NB4 (cell line): ENCODE data around the gene KLHL25.

Experiments used
- POLR2A ChIP-seq: IDR thresholded peaks from 2 replicates; pipeline ENCODE4 v1.6.1; 2011; ENCODE audit warnings: mild to moderate bottlenecking; ENCODE audit not compliant: insufficient read length; ENCODE audit errors: extremely low read depth
- TF ChIP-seq, protein P1 (sequence below): IDR thresholded peaks from one replicate; pipeline ENCODE4 v1.5.1; 2012; ENCODE audit warnings: low read depth, low read length
- TF ChIP-seq, protein P2 (sequence below): IDR thresholded peaks from 2 replicates; pipeline ENCODE4 v1.6.1; 2011; ENCODE audit warnings: low read depth, low read length

DNA sequence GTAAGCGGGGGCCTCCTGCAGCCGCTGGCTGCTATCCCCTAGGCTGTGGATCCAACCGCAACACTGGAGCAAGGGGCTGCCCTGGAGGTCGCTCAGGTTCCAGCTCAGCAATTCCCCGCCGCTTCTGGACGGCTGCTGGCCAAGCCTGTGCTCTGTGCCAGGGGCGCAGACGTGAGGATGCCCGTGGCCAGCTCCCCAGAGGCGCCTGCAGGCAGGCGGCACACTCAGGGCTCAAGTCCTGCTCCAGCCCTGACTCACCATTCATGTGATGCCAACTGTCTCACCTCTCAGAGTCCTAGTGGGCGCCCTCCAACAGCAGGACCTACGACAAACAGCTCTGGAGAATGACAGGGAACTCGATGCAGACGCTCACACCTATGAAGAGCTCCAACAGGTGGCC, 31.6 kb downstream of the KLHL25 start:
- TF ChIP-seq, protein P1, sequence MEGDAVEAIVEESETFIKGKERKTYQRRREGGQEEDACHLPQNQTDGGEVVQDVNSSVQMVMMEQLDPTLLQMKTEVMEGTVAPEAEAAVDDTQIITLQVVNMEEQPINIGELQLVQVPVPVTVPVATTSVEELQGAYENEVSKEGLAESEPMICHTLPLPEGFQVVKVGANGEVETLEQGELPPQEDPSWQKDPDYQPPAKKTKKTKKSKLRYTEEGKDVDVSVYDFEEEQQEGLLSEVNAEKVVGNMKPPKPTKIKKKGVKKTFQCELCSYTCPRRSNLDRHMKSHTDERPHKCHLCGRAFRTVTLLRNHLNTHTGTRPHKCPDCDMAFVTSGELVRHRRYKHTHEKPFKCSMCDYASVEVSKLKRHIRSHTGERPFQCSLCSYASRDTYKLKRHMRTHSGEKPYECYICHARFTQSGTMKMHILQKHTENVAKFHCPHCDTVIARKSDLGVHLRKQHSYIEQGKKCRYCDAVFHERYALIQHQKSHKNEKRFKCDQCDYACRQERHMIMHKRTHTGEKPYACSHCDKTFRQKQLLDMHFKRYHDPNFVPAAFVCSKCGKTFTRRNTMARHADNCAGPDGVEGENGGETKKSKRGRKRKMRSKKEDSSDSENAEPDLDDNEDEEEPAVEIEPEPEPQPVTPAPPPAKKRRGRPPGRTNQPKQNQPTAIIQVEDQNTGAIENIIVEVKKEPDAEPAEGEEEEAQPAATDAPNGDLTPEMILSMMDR, result no peak
- no peak for TF ChIP-seq POLR2A
- TF ChIP-seq, protein P2, sequence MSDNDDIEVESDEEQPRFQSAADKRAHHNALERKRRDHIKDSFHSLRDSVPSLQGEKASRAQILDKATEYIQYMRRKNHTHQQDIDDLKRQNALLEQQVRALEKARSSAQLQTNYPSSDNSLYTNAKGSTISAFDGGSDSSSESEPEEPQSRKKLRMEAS, result no peak
